ENCODE data around the gene ITGB2. TPM values are rescaled to one million over a fixed set of nuclear protein-coding genes. Genes with fewer than 3 reads are reported as not detected.

Gene ITGB2
- total RNA-seq, 1 donor from 2014 or later: 0.91 TPM

GRCh38 chr21:44960141-44961092 lies 39.7 kb upstream of the ITGB2 start:
- Mint-ChIP-seq H3K9me3 (ENCODE audit: unreplicated experiment) (peaks cover 9% of the 10 kb centered on the region), H3K4me1 (ENCODE audit: low read depth, unreplicated experiment) (peaks cover 41% of the 10 kb centered on the region), H3K36me3 (ENCODE audit: unreplicated experiment) (no peaks in the 10 kb centered on the region), H3K27me3 (ENCODE audit: unreplicated experiment) (peaks cover 3% of the 10 kb centered on the region), H3K4me3 (ENCODE audit: unreplicated experiment) (peak overlapping the region; percentile 42), H3K27ac (ENCODE audit: unreplicated experiment) (no peak overlapping the region)
- DNase-seq: no peak
- TF ChIP-seq, protein P1, sequence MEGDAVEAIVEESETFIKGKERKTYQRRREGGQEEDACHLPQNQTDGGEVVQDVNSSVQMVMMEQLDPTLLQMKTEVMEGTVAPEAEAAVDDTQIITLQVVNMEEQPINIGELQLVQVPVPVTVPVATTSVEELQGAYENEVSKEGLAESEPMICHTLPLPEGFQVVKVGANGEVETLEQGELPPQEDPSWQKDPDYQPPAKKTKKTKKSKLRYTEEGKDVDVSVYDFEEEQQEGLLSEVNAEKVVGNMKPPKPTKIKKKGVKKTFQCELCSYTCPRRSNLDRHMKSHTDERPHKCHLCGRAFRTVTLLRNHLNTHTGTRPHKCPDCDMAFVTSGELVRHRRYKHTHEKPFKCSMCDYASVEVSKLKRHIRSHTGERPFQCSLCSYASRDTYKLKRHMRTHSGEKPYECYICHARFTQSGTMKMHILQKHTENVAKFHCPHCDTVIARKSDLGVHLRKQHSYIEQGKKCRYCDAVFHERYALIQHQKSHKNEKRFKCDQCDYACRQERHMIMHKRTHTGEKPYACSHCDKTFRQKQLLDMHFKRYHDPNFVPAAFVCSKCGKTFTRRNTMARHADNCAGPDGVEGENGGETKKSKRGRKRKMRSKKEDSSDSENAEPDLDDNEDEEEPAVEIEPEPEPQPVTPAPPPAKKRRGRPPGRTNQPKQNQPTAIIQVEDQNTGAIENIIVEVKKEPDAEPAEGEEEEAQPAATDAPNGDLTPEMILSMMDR (IDR thresholded peaks at IDR 0.05; ENCODE audit: partially characterized antibody, unreplicated experiment): no peak

GRCh38 chr21:44959376-44960091 lies 38.8 kb upstream of the ITGB2 start:
- Mint-ChIP-seq H3K9me3 (ENCODE audit: unreplicated experiment) (peaks cover 9% of the 10 kb centered on the region), H3K4me3 (ENCODE audit: unreplicated experiment) (no peak overlapping the region), H3K27me3 (ENCODE audit: unreplicated experiment) (peaks cover 1% of the 10 kb centered on the region), H3K4me1 (ENCODE audit: low read depth, unreplicated experiment) (peaks cover 39% of the 10 kb centered on the region), H3K27ac (ENCODE audit: unreplicated experiment) (no peak overlapping the region), H3K36me3 (ENCODE audit: unreplicated experiment) (no peaks in the 10 kb centered on the region)
- TF ChIP-seq, protein P1 (IDR thresholded peaks at IDR 0.05; ENCODE audit: partially characterized antibody, unreplicated experiment): no peak
- DNase-seq: no peak

GRCh38 chr21:44958471-44959191 lies 37.9 kb upstream of the ITGB2 start:
- TF ChIP-seq, protein P1 (IDR thresholded peaks at IDR 0.05; ENCODE audit: partially characterized antibody, unreplicated experiment): no peak
- DNase-seq: peak; percentile 41
- no peak overlapping the region for H3K27ac Mint-ChIP-seq (ENCODE audit: unreplicated experiment)
- H3K36me3 Mint-ChIP-seq (ENCODE audit: unreplicated experiment): no peaks in the 10 kb centered on the region
- H3K9me3 Mint-ChIP-seq (ENCODE audit: unreplicated experiment): peaks cover 9% of the 10 kb centered on the region
- peaks cover 4% of the 10 kb centered on the region for H3K27me3 Mint-ChIP-seq (ENCODE audit: unreplicated experiment)
- peaks cover 34% of the 10 kb centered on the region for H3K4me1 Mint-ChIP-seq (ENCODE audit: low read depth, unreplicated experiment)
- H3K4me3 Mint-ChIP-seq (ENCODE audit: unreplicated experiment): no peak overlapping the region

- DNase-seq: peak; percentile 24
- H3K27me3 Mint-ChIP-seq (ENCODE audit: unreplicated experiment): peaks cover 4% of the 10 kb centered on the region
- TF ChIP-seq, protein P1 (IDR thresholded peaks at IDR 0.05; ENCODE audit: partially characterized antibody, unreplicated experiment): no peak
- peaks cover 9% of the 10 kb centered on the region for H3K9me3 Mint-ChIP-seq (ENCODE audit: unreplicated experiment)
- no peak overlapping the region for H3K27ac Mint-ChIP-seq (ENCODE audit: unreplicated experiment)
- H3K36me3 Mint-ChIP-seq (ENCODE audit: unreplicated experiment): no peaks in the 10 kb centered on the region
- H3K4me3 Mint-ChIP-seq (ENCODE audit: unreplicated experiment): no peak overlapping the region
- H3K4me1 Mint-ChIP-seq (ENCODE audit: low read depth, unreplicated experiment): peaks cover 34% of the 10 kb centered on the region
Measured at GRCh38 chr21:44957901-44958451, 37.3 kb upstream of the ITGB2 start.

Data from glutamatergic neuron (in vitro differentiated cells).